ENCODE measurements around the gene RIN3.

GRCh38 chr14:92684801-92685560 lies 171.4 kb downstream of the RIN3 start:
- TF ChIP-seq CTCF (IDR thresholded peaks at IDR 0.05) (no peak), POLR2A (IDR thresholded peaks at IDR 0.05) (no peak)

All from prostate gland (tissue), 2 donors.